GM12878 (cell line): ENCODE measurements around the gene SATL1. TPM values are rescaled to one million over a fixed set of nuclear protein-coding genes. Genes with fewer than 3 reads are reported as not detected.

ENCODE experiments used
- ATAC-seq: fragments of 200-7000 bp; cut with Tn5 transposase; 3 replicates; pipeline ENCODE4 v1.9.1; 2020; ENCODE audit warnings: mild to moderate bottlenecking, moderate library complexity
- BruUV-seq: library from RNA; stranded (reverse); fragments of 400-500 nt; replicated peaks from 2 replicates; lab custom pipeline; 2021; lab: Mats Ljungman, UMichigan
- CTCF ChIA-PET: fragments of 300-600 bp; sonication (Branson Sonifier 250); formaldehyde crosslinking; extraction: SDS; loops from one replicate; lab custom pipeline; 2021; ENCODE audit warnings: inconsistent platforms; lab: Yijun Ruan, JAX
- POLR2A ChIA-PET: fragments of 350-600 bp; formaldehyde crosslinking; extraction: SDS; loops from one replicate; lab custom pipeline; 2021; ENCODE audit warnings: inconsistent platforms; lab: Charles Lee
- RAD21 ChIA-PET: fragments of 300-600 bp; sonication (Branson Sonifier 250); formaldehyde crosslinking; loops from one replicate; lab custom pipeline; 2023; ENCODE audit warnings: antibody characterized with exemption; ENCODE audit not compliant: unreplicated experiment; lab: Charles Lee
- SMC1A ChIA-PET: fragments of 300-600 bp; sonication (Branson Sonifier 250); formaldehyde crosslinking; loops from one replicate; lab custom pipeline; 2023; ENCODE audit not compliant: unreplicated experiment, uncharacterized antibody; lab: Charles Lee
- DNase-seq: peaks from one replicate; pipeline ENCODE4 v3.0.0-alpha.2; 2011; ENCODE audit warnings: low read depth, low spot score
- FAIRE-seq: peaks from 3 replicates; lab custom pipeline; 2011; peaks lifted over from hg19 to GRCh38; lab: Jason Lieb, UNC
- H2AFZ ChIP-seq: 2 replicates; pipeline ENCODE4 v1.6.0; 2011; ENCODE audit warnings: low read depth, low read length, control low read depth; ENCODE audit not compliant: control insufficient read depth
- H3K27ac ChIP-seq: 2 replicates; pipeline ENCODE4 v1.5.1; 2011; ENCODE audit warnings: control low read depth; ENCODE audit not compliant: control insufficient read depth, insufficient read depth
- H3K27me3 ChIP-seq, 2 experiments: replicated peaks in 1 of 2; 2 replicates each; pipeline versions ENCODE4 v1.6.0 to v1.6.1; 2011; ENCODE audit warnings: low read length in 1 of 2; ENCODE audit not compliant: control insufficient read depth in 2 of 2, insufficient read depth in 2 of 2
- H3K36me3 ChIP-seq, 2 experiments: 2 replicates each; pipeline ENCODE4 v1.5.1; 2011; ENCODE audit warnings: low read length in 1 of 2; ENCODE audit not compliant: control insufficient read depth in 2 of 2, insufficient read depth in 2 of 2
- H3K4me1 ChIP-seq: 2 replicates; pipeline ENCODE4 v1.6.1; 2011; ENCODE audit warnings: mild to moderate bottlenecking, low read length, moderate library complexity, mixed read lengths; ENCODE audit not compliant: control insufficient read depth, insufficient read depth
- H3K4me2 ChIP-seq: 2 replicates; pipeline ENCODE4 v1.6.0; 2011; ENCODE audit warnings: control low read depth; ENCODE audit not compliant: control insufficient read depth, insufficient read depth
- H3K4me3 ChIP-seq: fragments of 200-600 bp; sonication (generic); 2 replicates; pipeline ENCODE4 v1.5.1; 2016
- H3K79me2 ChIP-seq: 2 replicates; pipeline ENCODE4 v1.6.0; 2011; ENCODE audit warnings: low read length; ENCODE audit not compliant: control insufficient read depth, insufficient read depth
- H3K9ac ChIP-seq: 2 replicates; pipeline ENCODE4 v1.8.0; 2011; ENCODE audit warnings: low read length, control low read depth, mixed read lengths; ENCODE audit not compliant: control insufficient read depth, insufficient read depth
- H3K9me3 ChIP-seq: replicated peaks from 3 replicates; pipeline ENCODE4 v1.5.1; 2011; ENCODE audit warnings: mild to moderate bottlenecking, low read length; ENCODE audit not compliant: control insufficient read depth, insufficient read depth
- H4K20me1 ChIP-seq: 2 replicates; pipeline ENCODE4 v1.6.0; 2011; ENCODE audit not compliant: control insufficient read depth, insufficient read depth
- BRCA1 ChIP-seq: IDR thresholded peaks from 2 replicates; pipeline ENCODE4 v1.6.1; 2011; ENCODE audit warnings: low read depth, low read length, improper control_type of control experiment
- CHD4 ChIP-seq: fragments of 200-600 bp; sonication (generic); IDR thresholded peaks from 2 replicates; pipeline ENCODE4 v1.6.1; 2016; ENCODE audit warnings: mild to moderate bottlenecking
- ETV6 ChIP-seq, 2 experiments: fragments of 450-650 bp in 1 of 2; IDR thresholded peaks in 1 of 2; conservative IDR thresholded peaks in 1 of 2; 2 replicates each; pipeline ENCODE4 v1.6.1; 2014; ENCODE audit warnings: antibody characterized with exemption in 1 of 2, borderline replicate concordance in 1 of 2, low read depth in 1 of 2, mild to moderate bottlenecking in 1 of 2, moderate library complexity in 1 of 2
- FOXK2 ChIP-seq: fragments of 450-650 bp; IDR thresholded peaks from 2 replicates; pipeline ENCODE4 v1.6.1; 2017; ENCODE audit warnings: mild to moderate bottlenecking, moderate library complexity
- IKZF1 ChIP-seq: fragments of 450-650 bp; conservative IDR thresholded peaks from 2 replicates; pipeline ENCODE4 v1.6.1; 2017; ENCODE audit warnings: antibody characterized with exemption, mild to moderate bottlenecking
- NBN ChIP-seq: fragments of 450-650 bp; IDR thresholded peaks from 2 replicates; pipeline ENCODE4 v1.6.1; 2016
- NR2C1 ChIP-seq: fragments of 450-650 bp; IDR thresholded peaks from 2 replicates; pipeline ENCODE4 v1.6.1; 2017; ENCODE audit warnings: antibody characterized with exemption, mild to moderate bottlenecking, moderate library complexity
- PKNOX1 ChIP-seq: fragments of 450-650 bp; IDR thresholded peaks from 2 replicates; pipeline ENCODE4 v1.6.1; 2016; ENCODE audit warnings: mild to moderate bottlenecking
- POLR2A ChIP-seq: IDR thresholded peaks from 2 replicates; pipeline ENCODE4 v1.6.1; 2011; ENCODE audit warnings: low read depth, mild to moderate bottlenecking, low read length
- RCOR1 ChIP-seq: conservative IDR thresholded peaks from 2 replicates; pipeline ENCODE4 v1.6.1; 2012; ENCODE audit warnings: low read depth, low read length, improper control_type of control experiment
- RFX5 ChIP-seq: IDR thresholded peaks from 2 replicates; pipeline ENCODE4 v1.6.1; 2011; ENCODE audit warnings: low read depth, low read length, improper control_type of control experiment
- SIN3A ChIP-seq: IDR thresholded peaks from 2 replicates; pipeline ENCODE4 v1.6.1; 2012; ENCODE audit warnings: low read depth, low read length, improper control_type of control experiment
- SKIL ChIP-seq: fragments of 450-650 bp; IDR thresholded peaks from 2 replicates; pipeline ENCODE4 v1.6.1; 2017; ENCODE audit warnings: mild to moderate bottlenecking, low read depth, inconsistent platforms; ENCODE audit not compliant: poor library complexity, severe bottlenecking
- SUZ12 ChIP-seq: fragments of 200-600 bp; sonication (generic); IDR thresholded peaks from one replicate; pipeline ENCODE4 v1.6.1; 2018; ENCODE audit warnings: antibody characterized with exemption, mild to moderate bottlenecking; ENCODE audit not compliant: unreplicated experiment
- TAF1 ChIP-seq: IDR thresholded peaks from 2 replicates; pipeline ENCODE4 v1.6.1; 2011; ENCODE audit warnings: mild to moderate bottlenecking, low read depth, low read length, borderline replicate concordance
- ZNF384 ChIP-seq: IDR thresholded peaks from 2 replicates; pipeline ENCODE4 v1.6.1; 2012; ENCODE audit warnings: low read depth, mild to moderate bottlenecking, low read length, improper control_type of control experiment, borderline replicate concordance
- ZNF592 ChIP-seq: fragments of 450-650 bp; IDR thresholded peaks from 2 replicates; pipeline ENCODE4 v1.6.1; 2017; ENCODE audit warnings: mild to moderate bottlenecking, moderate library complexity
- WGBS: methylation state at CpG from one replicate; pipeline ENCODE4 v1.1.6; 2016; ENCODE audit warnings: low lambda C conversion rate; ENCODE audit not compliant: insufficient replicate concordance, insufficient coverage; ENCODE audit errors: missing lambda C conversion rate; 5-methylcytosine and 5-hydroxymethylcytosine counted together
- in situ Hi-C: fragments of 300-500 bp; cut with MboI; formaldehyde crosslinking; loops from 9 replicates; pipeline ENCODE4 v1.14.3; 2018; ENCODE audit warnings: mixed read lengths
- intact Hi-C: fragments of 100-400 bp; cut with micrococcal nuclease; formaldehyde crosslinking; loops from one replicate; pipeline ENCODE4 v1.14.2; 2022; ENCODE audit not compliant: unreplicated experiment
- polyA plus RNA-seq, 11 experiments: library from polyadenylated mRNA; depleted of rRNA in 4 of 11; unstranded in 6 of 11; stranded (reverse) in 5 of 11; fragments of >200 nt; fragmentation: Nextera tagmentation in 4 of 11; fragmentation: Illumina TruSeq in 1 of 11; extraction: Ambion mirVana in 4 of 11; extraction: Trizol in 1 of 11; gene quantifications; 1 replicate in 1 of 11; 2 replicates in 10 of 11; pipeline versions ENCODE4 v1.2.1 to v1.2.3, GENCODE V29; 2011 to 2016; ENCODE audit warnings: inconsistent platforms in 2 of 11, missing spikeins in 2 of 11, low read depth in 1 of 11
- total RNA-seq, 4 experiments: library from RNA; depleted of rRNA in 3 of 4; stranded (reverse); fragments of >200 nt in 3 of 4; fragmentation: Illumina TruSeq in 1 of 4; extraction: Trizol in 1 of 4; gene quantifications; 2 replicates each; pipeline versions ENCODE4 v1.2.1 to v1.2.3, GENCODE V29; 2013 to 2021

SATL1 gene
- total and polyA plus RNA-seq, 10 of the 15 experiments (the other 5 are each of a cell fraction or from before 2014, with no cell fraction given), result 0.01 TPM; not detected in 9

- ChIA-PET SMC1A (interaction anchor here (1.3 to 3.5 kb wide), 4 partner anchors 22 to 433 kb away, joined by 3 to 19 read pairs (median 5); partner anchors contain the start of genes SATL1 and ZNF711), RAD21 (interaction anchor here (1.2 to 2.0 kb wide), 2 partner anchors 264 to 430 kb away, joined by 3 to 13 read pairs; no protein-coding TSS in a partner anchor), POLR2A (no interaction called here), CTCF (interaction anchor here (1.0 to 6.6 kb wide), 12 partner anchors 9 to 505 kb away, joined by 3 to 66 read pairs (median 4); no protein-coding TSS in a partner anchor)
- no peaks in the 10 kb centered on the region for H3K9me3 ChIP-seq
- H3K36me3 ChIP-seq, result no peaks in the 10 kb centered on the region
- H3K27ac ChIP-seq, result no peak overlapping the region
- no peak overlapping the region for H3K4me2 ChIP-seq
- 51% methylated on average over 9 of the region's 9 CpGs for WGBS
- H3K9ac ChIP-seq, result no peak overlapping the region
- no peak overlapping the region for H2AFZ ChIP-seq
- no peaks in the 10 kb centered on the region for H3K27me3 ChIP-seq
- intact Hi-C loops, result loop anchor here (5.0 kb wide), 1 partner anchor 265 kb away; the partner anchor contains the start of gene POF1B
- BruUV-seq, result no TSS peak
- DNase-seq, result no peak
- H3K4me3 ChIP-seq, result no peak overlapping the region
- no peaks in the 10 kb centered on the region for H4K20me1 ChIP-seq
- in situ Hi-C loops, result loop anchor here (5.0 kb wide), 1 partner anchor 435 kb away; no protein-coding TSS in a partner anchor
- FAIRE-seq, result no peak
- no peak; the same call in 2 of the 3 replicates for ATAC-seq
- no peaks in the 10 kb centered on the region for H3K4me1 ChIP-seq
- H3K79me2 ChIP-seq, result no peaks in the 10 kb centered on the region
- no peak for TF ChIP-seq RFX5
- TF ChIP-seq NBN, result no peak
- TF ChIP-seq SUZ12, result no peak
- no peak for TF ChIP-seq SKIL
- TF ChIP-seq TAF1, result no peak
- no peak for TF ChIP-seq ZNF384
- no peak for TF ChIP-seq RCOR1
- no peak for TF ChIP-seq BRCA1
- TF ChIP-seq CHD4, result no peak
- no peak for TF ChIP-seq NR2C1
- no peak for TF ChIP-seq POLR2A
- TF ChIP-seq IKZF1, result no peak
- TF ChIP-seq SIN3A, result no peak
- no peak for TF ChIP-seq ZNF592
- no peak for TF ChIP-seq ETV6 (conservative IDR thresholded peaks at IDR 0.05 in 1 of 2, IDR thresholded peaks at IDR 0.05 in 1 of 2; ENCODE audit: borderline replicate concordance in 1 of 2, low read depth in 1 of 2)
- no peak for TF ChIP-seq PKNOX1
- no peak for TF ChIP-seq FOXK2
These were observed 131.3 kb downstream of the SATL1 start for GRCh38 chrX:85112293-85112692.
